Fibroblast of pulmonary artery (primary cell): Measurements from ENCODE around the gene STK24.

Source experiments
- DNase-seq: peaks from one replicate; pipeline ENCODE4 v3.0.0-alpha.2; 2010; ENCODE audit warnings: low read depth
- H3K4me3 ChIP-seq: replicated peaks from 2 replicates; pipeline ENCODE4 v1.5.1; 2011; ENCODE audit warnings: low read depth, mild to moderate bottlenecking, control low read depth, low read length, moderate library complexity
- CTCF ChIP-seq: IDR thresholded peaks from 2 replicates; pipeline ENCODE4 v1.5.1; 2011; ENCODE audit warnings: mild to moderate bottlenecking, control low read depth, low read length, inconsistent platforms; ENCODE audit errors: missing control alignments

STK24 gene

GRCh38 chr13:98512774-98513665 lies 63.9 kb downstream of the STK24 start:
- no peak for TF ChIP-seq CTCF
- DNase-seq, result no peak
- H3K4me3 ChIP-seq, result no peak overlapping the region

- TF ChIP-seq CTCF, result no peak
- no peak overlapping the region for H3K4me3 ChIP-seq
- DNase-seq, result no peak
Observed at GRCh38 chr13:98511435-98511834, 65.5 kb downstream of the STK24 start.

GRCh38 chr13:98510156-98510509 lies 66.8 kb downstream of the STK24 start:
- DNase-seq, result no peak
- H3K4me3 ChIP-seq, result no peak overlapping the region
- TF ChIP-seq CTCF, result no peak

GRCh38 chr13:98509271-98510155 lies 67.4 kb downstream of the STK24 start:
- no peak for TF ChIP-seq CTCF
- H3K4me3 ChIP-seq, result no peak overlapping the region
- peak; percentile 85 for DNase-seq

- no peak for TF ChIP-seq CTCF
- DNase-seq, result peak; percentile 71
- no peak overlapping the region for H3K4me3 ChIP-seq
Observed at GRCh38 chr13:98508685-98509084, 68.2 kb downstream of the STK24 start.

GRCh38 chr13:98508280-98508679 lies 68.6 kb downstream of the STK24 start:
- H3K4me3 ChIP-seq, result no peak overlapping the region

More at GRCh38 chr13:98508280-98508679, 68.6 kb downstream of the STK24 start:
- DNase-seq, result peak; percentile 40
- TF ChIP-seq CTCF, result no peak
